Measurements from ENCODE around the gene MTUS2. TPM values are rescaled to one million over a fixed set of nuclear protein-coding genes. Genes with fewer than 3 reads are reported as not detected.

MTUS2 gene
- total and polyA plus RNA-seq, 2 experiments from 2014 or later = 0.27 to 0.38 TPM

DNA sequence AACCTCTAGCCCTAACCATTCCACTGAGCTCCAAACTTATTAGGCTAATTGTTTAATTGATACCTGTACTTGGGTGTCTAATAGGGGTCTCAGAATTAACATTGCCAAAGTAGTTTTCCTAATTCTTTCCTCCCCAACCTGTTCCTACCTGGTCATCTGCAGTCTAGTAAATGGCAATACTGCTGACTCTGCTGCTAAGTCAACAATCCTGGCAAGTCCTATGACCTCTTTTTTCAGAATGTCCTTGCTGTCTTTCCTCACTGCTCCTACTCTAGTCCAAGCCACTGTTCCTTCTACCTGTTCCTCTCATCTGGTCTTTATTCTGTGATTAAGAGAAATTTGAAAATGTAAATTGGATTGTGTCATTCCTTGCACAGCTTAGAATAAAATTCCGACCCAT is 143.9 kb downstream of the MTUS2 start (continued):
- TF ChIP-seq STAT1 (IDR thresholded peaks at IDR 0.05; ENCODE audit: unreplicated experiment) (no peak), CREB1 (CRISPR knock-in tag; IDR thresholded peaks at IDR 0.05; ENCODE audit: low read depth) (no peak), NANOG (IDR thresholded peaks at IDR 0.05; ENCODE audit: borderline replicate concordance) (no peak), POLR2AphosphoS5 (IDR thresholded peaks at IDR 0.05; ENCODE audit: low read depth) (no peak), EZH2 (IDR thresholded peaks at IDR 0.05; ENCODE audit: low read depth, unreplicated experiment) (no peak)
- TF ChIP-seq, protein P1, sequence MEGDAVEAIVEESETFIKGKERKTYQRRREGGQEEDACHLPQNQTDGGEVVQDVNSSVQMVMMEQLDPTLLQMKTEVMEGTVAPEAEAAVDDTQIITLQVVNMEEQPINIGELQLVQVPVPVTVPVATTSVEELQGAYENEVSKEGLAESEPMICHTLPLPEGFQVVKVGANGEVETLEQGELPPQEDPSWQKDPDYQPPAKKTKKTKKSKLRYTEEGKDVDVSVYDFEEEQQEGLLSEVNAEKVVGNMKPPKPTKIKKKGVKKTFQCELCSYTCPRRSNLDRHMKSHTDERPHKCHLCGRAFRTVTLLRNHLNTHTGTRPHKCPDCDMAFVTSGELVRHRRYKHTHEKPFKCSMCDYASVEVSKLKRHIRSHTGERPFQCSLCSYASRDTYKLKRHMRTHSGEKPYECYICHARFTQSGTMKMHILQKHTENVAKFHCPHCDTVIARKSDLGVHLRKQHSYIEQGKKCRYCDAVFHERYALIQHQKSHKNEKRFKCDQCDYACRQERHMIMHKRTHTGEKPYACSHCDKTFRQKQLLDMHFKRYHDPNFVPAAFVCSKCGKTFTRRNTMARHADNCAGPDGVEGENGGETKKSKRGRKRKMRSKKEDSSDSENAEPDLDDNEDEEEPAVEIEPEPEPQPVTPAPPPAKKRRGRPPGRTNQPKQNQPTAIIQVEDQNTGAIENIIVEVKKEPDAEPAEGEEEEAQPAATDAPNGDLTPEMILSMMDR (conservative IDR thresholded peaks at IDR 0.05; ENCODE audit: low read depth in 2 of 2) = no peak

DNA sequence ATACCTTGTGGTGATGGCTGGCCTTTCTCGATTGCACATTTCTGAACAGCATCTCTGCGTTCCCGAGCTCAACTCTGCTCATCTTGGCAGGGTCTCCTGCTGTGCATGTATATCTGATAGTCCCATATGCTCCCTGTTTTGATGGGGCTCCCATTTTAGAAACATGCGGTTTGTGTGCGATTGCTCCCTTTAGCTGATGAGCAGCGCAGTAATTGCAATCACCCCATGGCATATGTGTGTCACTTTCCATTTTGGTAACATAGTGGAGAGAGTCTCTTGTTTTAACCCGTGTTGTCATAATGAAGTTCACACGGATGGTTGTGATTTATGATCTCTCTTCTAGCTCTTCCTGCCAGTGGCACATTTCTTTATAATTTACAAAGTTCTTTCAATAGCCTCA is 144.7 kb downstream of the MTUS2 start:
- H3K4me3 Mint-ChIP-seq = no peak overlapping the region
- no peaks in the 10 kb centered on the region for H3K27me3 ChIP-seq (ENCODE audit: insufficient read depth)
- ATAC-seq (no peak), DNase-seq (ENCODE audit: low spot score) (no peak)
- no peak overlapping the region for H3K27ac Mint-ChIP-seq
- no peaks in the 10 kb centered on the region for H3K9me2 ChIP-seq (ENCODE audit: insufficient read depth)
- no peak for TF ChIP-seq JUNB (IDR thresholded peaks at IDR 0.05; ENCODE audit: unreplicated experiment)
- no peak for TF ChIP-seq EZH2phosphoT487 (IDR thresholded peaks at IDR 0.05; ENCODE audit: unreplicated experiment)
- TF ChIP-seq NANOG (IDR thresholded peaks at IDR 0.05; ENCODE audit: borderline replicate concordance) = no peak
- no peak for TF ChIP-seq POLR2AphosphoS5 (IDR thresholded peaks at IDR 0.05; ENCODE audit: low read depth)
- no peak overlapping the region for H3K4me3 ChIP-seq
- no peaks in the 10 kb centered on the region for H3K27me3 Mint-ChIP-seq (ENCODE audit: insufficient read depth, low read depth, poor library complexity)
- no peak overlapping the region for H3K27ac ChIP-seq (ENCODE audit: low read depth)
- no peaks in the 10 kb centered on the region for H3K9me3 Mint-ChIP-seq
- no peak overlapping the region for H2AFZ ChIP-seq
- H3K4me2 ChIP-seq = no peak overlapping the region
- no peaks in the 10 kb centered on the region for H3K79me2 ChIP-seq (replicated peaks; ENCODE audit: insufficient read depth)
- H3K36me3 Mint-ChIP-seq (ENCODE audit: low read depth) = no peaks in the 10 kb centered on the region
- no peaks in the 10 kb centered on the region for H3K4me1 Mint-ChIP-seq
- H3K4me1 ChIP-seq (ENCODE audit: insufficient read depth) = no peaks in the 10 kb centered on the region
- H3K36me3 ChIP-seq (ENCODE audit: insufficient read depth) = no peaks in the 10 kb centered on the region
- H3F3A ChIP-seq (replicated peaks; ENCODE audit: low read depth) = no peaks in the 10 kb centered on the region
- H4K20me1 ChIP-seq (replicated peaks; ENCODE audit: insufficient read depth) = no peaks in the 10 kb centered on the region

DNA sequence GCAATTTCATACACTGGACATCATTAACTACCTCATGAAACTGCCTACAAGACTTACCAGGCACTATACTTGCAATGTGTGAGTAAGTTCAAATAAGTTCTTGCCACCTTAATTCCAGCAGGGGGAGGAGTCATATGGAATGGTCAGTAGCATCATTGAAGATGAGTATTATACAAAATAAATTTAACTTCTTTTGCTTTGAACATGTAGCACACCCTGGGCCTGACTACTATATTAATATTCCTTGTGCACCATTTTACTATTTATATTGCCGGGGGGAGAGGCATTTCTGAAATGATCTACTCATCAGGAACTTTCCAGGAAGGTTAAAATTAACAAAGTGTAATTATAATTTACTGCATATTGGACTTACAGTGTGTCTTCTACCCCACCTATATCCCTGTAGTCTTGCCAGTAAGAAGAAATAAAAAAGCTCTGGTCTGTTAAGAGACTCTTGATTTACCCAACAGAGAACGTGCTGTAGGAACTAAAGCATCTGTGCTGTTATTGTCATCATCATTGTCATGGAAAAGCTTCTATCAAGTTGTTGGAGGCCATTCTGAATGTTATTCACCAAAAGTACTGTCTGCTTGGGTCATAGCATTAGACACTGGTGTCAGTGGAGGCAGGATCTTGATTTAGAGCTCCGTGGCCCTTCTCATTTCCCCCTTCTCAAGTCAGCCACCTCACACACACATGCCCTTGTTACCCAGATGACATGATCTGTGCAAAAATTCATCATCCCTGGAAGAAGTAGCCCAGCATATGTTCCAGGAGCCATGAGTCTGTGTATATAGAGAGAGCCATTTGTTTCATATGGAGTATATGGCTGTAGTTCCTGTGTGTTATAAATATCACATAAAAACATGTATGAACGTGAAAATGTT is 147.1 kb downstream of the MTUS2 start:
- ATAC-seq = no peak

More for the DNA sequence above, 147.1 kb downstream of the MTUS2 start:
- Histone ChIP-seq H3K4me2 (no peak overlapping the region), H3K79me2 (replicated peaks; ENCODE audit: insufficient read depth) (no peaks in the 10 kb centered on the region), H3K36me3 (ENCODE audit: insufficient read depth) (no peaks in the 10 kb centered on the region), H3K27ac (ENCODE audit: low read depth) (no peak overlapping the region), H4K20me1 (replicated peaks; ENCODE audit: insufficient read depth) (no peaks in the 10 kb centered on the region), H3F3A (replicated peaks; ENCODE audit: low read depth) (no peaks in the 10 kb centered on the region), H3K9me2 (ENCODE audit: insufficient read depth) (no peaks in the 10 kb centered on the region), H2AFZ (0 out of 2 replicates have a peak overlapping the region, but pooled peaks have one; percentile 25), H3K4me3 (no peak overlapping the region), H3K27me3 (ENCODE audit: insufficient read depth) (no peaks in the 10 kb centered on the region), H3K4me1 (ENCODE audit: insufficient read depth) (no peaks in the 10 kb centered on the region)
- H3K27ac Mint-ChIP-seq = no peak overlapping the region
- no peaks in the 10 kb centered on the region for H3K27me3 Mint-ChIP-seq (ENCODE audit: insufficient read depth, low read depth, poor library complexity)
- TF ChIP-seq ZNF331 (CRISPR knock-in tag; IDR thresholded peaks at IDR 0.05; ENCODE audit: low read depth) = no peak
- TF ChIP-seq, protein P1 (conservative IDR thresholded peaks at IDR 0.05; ENCODE audit: low read depth in 2 of 2) = peak in 1 of 2 experiments; percentile 28; a peak in 2 of 4 replicates
- no peak for DNase-seq (ENCODE audit: low spot score)
- no peaks in the 10 kb centered on the region for H3K4me1 Mint-ChIP-seq
- no peak overlapping the region for H3K4me3 Mint-ChIP-seq
- H3K36me3 Mint-ChIP-seq (ENCODE audit: low read depth) = no peaks in the 10 kb centered on the region
- no peaks in the 10 kb centered on the region for H3K9me3 Mint-ChIP-seq
